ENCODE results near the gene OR7D4.
"Not testable (repeated sequence)": the region's sequence is repeated elsewhere in the genome, so short reads cannot be mapped to it uniquely, and the experiment has no call there.

Gene OR7D4

DNA sequence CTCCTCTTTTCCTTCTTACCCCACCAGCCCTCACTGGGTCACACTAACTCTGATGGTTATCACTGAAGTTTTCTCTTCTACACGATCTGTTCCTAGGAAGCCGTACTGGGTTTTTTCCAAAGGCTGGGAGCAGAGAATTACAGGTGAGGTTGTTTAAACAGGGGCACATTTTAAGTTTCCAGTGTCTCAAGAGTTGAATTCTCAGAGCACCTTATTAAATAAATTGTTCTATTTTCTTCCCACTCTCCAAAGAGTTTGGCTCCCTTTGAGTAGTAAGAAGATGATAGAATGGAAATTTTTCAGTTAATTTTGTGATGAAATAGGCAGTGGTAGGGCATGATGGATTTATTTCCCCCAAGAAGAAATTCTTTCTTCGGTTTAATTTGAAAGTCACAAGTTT lies at the start of gene OR7D4:
TSS of gene OR7D4 (minus strand) at position 101 of the 400 bp plus-strand sequence. CDS start 4,752 bp downstream, outside the sequence.
- DNase-seq = no peak
- intact Hi-C loops (cut with DNase I) = no loop called here

DNA sequence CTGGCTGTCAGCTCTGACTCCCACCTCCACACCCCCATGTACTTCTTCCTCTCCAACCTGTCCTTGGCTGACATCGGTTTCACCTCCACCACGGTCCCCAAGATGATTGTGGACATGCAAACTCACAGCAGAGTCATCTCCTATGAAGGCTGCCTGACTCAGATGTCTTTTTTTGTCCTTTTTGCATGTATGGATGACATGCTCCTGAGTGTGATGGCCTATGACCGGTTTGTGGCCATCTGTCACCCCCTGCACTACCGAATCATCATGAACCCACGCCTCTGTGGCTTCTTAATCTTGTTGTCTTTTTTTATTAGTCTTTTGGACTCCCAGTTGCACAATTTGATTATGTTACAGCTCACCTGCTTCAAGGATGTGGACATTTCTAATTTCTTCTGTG lies 31.8 kb upstream of the OR7D4 start:
- intact Hi-C loops (cut with DNase I) = no loop called here
- DNase-seq = no peak

DNA sequence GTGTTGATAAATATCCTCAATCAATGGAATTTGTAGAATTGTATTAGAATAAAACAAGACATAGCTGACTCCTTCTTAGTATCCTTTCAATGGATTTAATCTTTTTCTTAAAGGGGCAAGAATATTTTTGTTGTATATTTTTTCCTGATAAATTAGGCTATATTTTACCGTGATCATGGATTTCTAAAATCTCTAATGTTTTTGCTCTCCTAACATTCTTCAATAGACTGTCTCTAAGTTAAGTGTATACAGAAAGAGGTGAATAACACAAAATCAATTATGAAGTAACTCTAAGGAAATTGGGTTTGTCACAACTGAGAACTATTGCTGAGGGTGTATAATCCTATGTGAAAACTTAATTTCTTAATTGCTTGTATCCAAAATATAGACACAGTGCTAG lies 31.2 kb upstream of the OR7D4 start, which contains the start of gene OR7E24:
TSS of gene OR7E24 (plus strand) at position 301 of the 400 bp plus-strand sequence. CDS start 114 bp downstream, outside the sequence.
- intact Hi-C loops (cut with DNase I) = no loop called here
- no peak for DNase-seq

DNA sequence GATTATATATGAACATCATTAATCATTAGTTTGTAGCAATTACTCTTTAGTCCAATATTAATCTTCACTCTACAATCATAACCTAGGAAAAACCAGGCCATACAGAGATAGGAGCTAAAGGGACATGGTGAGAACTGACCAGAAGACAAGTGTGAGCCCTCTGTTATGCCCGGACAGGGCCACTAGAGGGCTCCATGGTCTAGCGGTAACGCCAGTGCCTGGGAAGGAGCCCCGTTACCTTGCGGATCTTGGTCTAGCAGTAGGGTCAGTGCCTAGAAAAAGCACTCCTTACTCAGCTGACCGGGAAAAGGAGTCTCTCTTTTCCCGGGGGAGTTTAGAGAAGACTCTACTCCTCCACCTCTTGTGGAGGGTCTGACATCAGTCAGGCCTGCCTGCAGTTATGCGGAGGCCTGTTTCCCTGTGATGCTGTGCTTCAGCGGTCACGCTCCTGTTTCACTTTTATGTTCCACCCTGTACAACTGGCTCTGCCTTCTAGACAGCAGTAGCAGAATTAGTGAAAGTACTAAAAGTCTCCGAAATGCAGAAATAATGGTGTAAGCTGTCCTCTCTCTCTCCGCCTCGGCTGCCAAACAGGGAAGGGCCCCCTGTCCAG lies 13.8 kb downstream of the OR7D4 start:
- intact Hi-C loops (cut with DNase I) = loop anchor here (10.0 kb wide), 1 partner anchor 589 kb away; no protein-coding TSS in a partner anchor
- DNase-seq = peak; percentile 21 to 90 (median 75)

DNA sequence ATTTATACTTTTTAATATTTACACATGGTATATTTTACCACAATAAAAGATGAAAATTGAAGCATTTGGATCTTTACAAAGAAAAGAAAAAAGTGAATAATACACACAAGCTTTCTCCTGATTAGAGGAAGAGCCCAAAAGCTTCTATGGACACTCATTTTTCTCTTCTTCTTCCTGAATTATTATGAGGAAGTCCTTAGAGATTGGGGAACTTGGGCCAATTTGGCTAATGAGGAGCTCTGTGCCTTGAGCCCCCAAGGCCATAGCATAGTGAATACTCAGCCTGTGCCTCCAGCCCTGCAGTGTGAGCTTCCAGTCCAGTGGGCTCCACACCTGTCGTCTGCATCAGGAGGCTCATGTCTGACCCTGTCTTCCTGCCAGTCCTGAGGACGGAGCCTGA lies 21.3 kb downstream of the OR7D4 start:
- DNase-seq; intact Hi-C loops (cut with DNase I): not testable (repeated sequence)

DNA sequence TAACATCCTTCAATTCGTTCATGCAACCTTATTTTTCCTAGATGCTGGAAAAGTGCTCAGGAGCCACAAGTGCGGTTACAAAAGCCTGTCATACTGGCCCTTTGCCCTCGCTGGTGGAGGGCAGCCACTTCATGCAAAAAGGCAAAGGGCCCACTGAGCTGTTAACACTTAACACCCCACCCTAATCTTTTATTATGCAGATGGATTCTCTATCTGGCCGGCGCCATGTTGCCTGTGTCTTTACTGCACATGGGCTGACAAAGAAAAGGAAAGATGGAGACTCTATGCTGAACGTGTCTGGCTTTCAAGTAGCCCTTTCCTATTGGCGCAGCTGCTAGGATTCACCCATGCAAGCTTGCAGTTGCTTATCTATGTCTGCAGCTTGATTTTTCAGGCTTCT lies 29.9 kb downstream of the OR7D4 start:
- intact Hi-C loops (cut with DNase I) = no loop called here
- DNase-seq = no peak

DNA sequence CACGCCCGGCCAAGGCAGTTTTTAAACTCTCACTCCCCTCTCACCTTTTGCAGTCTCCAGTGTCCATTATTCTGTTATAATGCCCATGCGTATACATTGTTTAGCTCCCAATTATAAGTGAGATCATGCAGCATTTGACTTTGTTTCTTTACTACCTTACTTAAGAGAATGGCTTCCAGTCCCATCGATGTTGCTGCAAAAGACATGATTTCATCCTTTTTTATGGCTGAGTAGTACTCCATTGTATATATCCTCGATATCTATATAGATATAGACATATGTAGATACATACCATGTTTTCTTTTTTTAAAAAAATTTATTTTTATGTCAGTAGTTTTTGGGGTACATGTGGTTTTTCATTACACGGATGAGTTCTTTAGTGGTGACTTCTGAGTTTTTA lies 32.2 kb downstream of the OR7D4 start:
- DNase-seq = no peak
- intact Hi-C loops (cut with DNase I) = no loop called here

DNA sequence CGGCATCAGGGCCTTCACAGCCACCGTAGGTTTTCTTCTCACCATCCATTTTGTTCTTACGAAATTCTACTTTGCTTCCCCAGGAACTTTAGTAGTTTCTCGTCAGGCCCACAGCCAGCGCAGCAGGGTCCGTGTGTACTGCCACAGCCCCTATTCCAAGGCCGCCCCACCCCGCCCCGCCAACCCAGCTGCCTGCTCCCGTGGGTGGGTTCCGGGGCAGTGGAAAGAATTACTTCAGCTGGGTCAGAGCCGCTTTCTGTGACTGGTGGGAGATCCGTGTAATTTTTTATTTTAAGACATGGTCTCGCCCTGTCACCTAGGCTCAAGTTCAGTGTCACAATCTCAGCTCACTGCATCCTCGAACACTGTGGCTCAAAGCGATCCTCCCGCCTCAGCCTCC lies 36.4 kb downstream of the OR7D4 start:
- DNase-seq = no peak
- intact Hi-C loops (cut with DNase I) = no loop called here

DNA sequence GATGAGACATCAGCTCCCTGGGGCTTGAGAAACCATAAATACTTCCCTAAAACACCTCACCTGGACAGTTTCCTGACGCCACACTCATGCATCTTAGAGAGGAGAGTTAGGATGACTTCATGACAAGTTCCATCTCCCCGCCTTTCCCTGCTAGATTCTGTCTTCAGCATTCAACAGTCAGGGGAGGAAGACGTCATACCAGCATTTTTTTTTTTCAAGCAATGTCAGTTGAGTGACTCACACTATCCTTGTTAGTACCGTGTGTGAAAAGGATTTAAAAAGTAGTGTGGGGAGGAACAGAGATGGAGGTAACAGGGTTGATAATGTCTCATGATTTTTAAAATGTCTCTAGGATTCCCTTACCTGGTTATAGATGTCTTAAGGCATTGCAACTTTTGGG lies 40.5 kb downstream of the OR7D4 start, which contains the start of gene OR7D2:
TSS of gene OR7D2 (plus strand) at position 79 of the 400 bp plus-strand sequence. CDS start 6,803 bp downstream, outside the sequence.
- no peak for DNase-seq
- intact Hi-C loops (cut with DNase I) = no loop called here

DNA sequence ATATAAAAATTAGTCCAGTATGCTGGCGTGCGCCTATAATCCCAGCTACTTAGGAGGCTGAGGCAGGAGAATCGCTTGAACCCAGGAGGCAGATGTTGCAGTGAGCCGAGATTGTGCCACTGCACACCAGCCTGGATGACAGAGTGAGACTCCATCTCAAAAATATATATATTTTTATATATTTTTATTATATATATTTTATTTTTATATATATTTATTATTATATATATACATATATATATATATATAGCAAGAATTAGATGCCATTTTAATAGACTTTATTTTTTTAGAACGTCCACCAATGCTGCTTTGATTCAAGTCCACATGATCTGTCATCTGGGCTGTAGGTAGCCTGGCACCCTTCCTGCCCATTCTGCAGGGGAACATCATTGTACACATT lies 44.1 kb downstream of the OR7D4 start:
- intact Hi-C loops (cut with DNase I) = no loop called here
- DNase-seq = no peak

DNA sequence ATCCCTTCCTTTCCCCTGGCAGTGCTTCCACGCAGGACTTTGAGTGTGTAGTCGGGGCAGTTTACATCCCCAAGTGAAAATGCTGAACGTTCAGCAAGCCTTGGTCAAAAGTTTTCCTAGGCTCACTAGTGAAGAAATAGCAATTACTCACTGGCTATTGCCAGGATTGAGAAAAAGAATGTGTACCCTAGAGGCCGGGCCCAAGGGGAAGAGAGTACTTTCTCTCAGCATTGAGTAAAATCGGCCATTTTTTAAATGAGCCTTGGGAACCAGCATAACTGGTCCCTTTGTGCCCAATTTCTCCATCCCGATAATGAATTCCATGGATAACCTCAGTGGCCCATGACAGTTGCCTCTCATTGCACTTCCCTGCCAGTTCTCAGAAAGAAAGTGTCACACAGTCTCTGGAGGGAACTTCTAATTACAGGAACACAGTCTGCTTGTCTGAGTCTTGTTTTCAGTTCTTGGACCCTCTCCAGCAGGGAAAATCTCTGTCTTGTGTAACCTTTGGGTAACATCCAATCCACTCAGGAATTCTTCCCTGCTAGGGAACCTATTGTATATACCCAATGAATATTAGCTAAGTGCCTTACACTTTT lies 47.9 kb downstream of the OR7D4 start:
- peak in 1 of 42 donors; percentile 13 for DNase-seq
- intact Hi-C loops (cut with DNase I) = no loop called here

DNA sequence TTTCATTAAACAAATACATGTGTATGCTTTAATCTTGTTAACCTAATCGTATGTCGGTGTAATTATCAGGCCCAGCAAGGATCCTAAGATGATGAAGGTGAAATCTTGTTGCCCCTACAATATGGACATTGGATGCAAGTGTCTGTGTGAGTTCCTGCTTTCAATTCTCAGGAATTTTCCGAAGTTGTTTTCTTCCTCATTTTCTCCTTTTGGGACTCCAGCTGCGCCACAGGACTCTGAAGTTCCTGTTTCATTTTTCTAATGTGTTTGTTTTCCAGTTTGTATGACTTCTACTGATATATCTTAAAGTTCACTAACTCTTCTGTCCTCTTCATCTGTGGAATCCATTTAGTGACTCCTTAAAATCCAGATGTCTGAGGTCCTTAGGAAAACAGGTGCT lies 52.5 kb downstream of the OR7D4 start:
- intact Hi-C loops (cut with DNase I) = no loop called here

DNA sequence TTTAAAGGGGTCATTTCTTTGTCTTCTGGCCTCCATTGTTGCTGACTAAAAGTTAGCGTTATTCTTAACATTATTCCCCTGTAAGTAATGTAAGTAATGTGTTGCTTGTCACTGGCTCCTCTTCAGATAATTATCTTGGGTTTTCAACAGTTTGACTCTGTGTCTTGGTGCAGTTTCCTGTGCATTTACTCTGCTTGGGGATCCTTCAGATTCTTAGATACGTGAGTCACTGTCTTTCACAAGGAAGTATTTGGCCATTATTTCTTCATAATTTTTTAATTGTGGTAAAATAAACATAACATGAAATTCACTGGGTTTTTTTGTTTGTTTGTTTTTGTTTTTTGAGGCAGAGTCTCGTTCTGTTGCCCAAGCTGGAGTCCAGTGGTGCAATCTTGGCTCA lies 54.1 kb downstream of the OR7D4 start:
- intact Hi-C loops (cut with DNase I) = no loop called here
- DNase-seq = no peak

More for the DNA sequence above, 52.5 kb downstream of the OR7D4 start:
- no peak for DNase-seq

DNA sequence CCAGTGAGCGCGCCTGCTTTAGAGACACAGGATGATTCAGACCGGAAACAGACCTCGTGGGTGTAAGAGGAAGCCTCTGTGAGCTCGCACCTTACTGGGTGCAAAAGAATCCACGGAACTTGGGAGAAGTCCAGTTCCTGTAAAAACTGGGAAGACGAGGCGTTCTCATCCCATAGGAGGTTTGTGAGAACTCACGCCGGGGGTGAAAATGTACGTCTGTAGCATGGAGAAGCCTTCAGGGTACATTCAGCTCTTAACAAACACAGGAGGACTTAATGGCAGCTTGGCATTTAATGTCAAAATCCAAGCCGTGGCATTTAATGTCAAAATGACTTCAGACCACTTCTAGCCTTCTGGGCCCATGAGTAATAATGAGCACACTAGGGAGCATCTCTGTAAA lies 58.0 kb downstream of the OR7D4 start:
- DNase-seq = peak in 1 of 42 donors; percentile 22
- intact Hi-C loops (cut with DNase I) = no loop called here
